ENCODE results near the gene TJP2.
"Not testable (repeated sequence)": the region's sequence is repeated elsewhere in the genome, so short reads cannot be mapped to it uniquely, and the experiment has no call there.

Gene TJP2

DNA sequence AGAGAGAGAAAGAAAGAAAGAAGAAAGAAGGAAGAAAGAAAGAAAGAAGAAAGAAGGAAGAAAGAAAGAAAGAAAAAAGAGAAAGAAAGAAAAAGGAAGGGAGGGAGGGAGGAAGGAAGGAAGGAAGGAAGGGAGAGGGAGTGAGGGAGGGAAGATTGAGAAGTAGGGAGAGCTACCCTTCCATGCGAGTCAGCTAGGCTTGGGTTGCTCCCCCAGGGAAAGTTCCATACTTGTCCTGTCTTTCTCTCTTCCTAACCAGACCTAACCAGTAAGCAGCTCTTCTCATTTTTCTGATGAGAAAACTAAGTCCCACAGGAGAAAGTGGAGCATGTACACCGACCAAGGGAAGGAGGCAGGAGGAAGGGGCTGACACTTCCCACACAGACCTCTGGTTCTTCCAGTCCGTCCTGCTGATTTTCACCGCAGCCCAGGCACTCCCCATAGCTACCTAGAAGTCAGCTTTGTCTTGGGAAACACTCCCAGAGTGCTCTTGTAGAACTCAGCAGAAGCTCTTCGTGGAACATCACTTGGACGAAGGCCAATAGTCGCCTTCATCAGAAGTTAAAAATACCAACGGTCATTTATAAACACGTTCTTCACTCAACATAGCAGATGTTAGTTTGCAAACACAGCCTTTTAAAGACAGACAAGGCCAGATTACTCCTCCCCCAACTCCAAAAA lies 121.9 kb downstream of the TJP2 start:
- no peak for DNase-seq

DNA sequence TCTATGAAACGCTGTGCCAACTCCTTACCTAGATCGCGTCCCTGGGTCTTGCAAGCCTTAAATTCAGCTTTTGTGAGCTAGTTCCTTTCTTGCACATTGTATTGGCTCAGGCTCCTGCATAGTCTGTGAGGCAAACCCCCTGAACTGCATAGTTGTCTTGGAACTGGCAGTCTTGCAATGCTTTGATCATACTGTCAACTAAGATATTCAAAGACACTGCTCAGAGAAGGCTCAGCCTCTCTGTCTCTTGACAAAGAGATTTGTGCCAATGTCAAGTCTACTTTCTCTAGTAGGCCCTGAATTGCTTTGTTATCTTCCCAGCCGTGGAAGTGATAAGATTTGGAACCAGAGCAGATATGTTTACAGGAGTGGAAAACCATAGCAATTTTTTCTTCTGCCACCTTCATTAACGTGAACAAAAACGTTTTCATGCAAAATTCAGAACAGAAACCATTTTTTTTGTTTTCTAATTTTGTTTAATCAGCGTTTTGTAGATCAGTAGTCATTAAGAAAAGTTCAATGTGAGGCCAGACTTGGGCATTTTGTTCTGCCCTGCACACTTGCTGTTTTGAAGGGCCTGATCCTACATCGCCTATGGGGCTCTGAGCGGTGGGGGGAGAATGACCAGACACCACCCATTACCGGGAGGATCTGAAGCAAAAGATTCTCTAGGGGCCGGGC lies 123.4 kb downstream of the TJP2 start:
- DNase-seq, result no peak

DNA sequence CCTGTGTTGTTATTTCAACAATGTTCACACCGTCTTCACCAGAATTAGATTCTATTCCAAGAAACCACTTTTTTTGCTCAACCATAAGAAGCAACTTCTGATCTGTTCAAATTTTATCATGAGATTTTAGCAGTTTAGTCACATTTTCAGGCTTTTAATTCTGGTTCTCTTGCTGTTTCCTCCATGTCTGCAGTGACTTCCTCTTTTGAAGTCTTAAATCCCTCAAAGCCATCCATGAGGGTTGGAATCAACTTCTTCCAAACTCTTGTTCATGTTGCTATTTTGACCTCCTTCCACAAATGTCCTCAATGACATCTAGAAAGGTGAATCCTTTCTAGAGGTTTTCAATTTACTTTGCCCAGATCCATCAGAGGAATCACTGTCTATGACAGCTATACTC lies 125.2 kb downstream of the TJP2 start:
- no peak for DNase-seq

DNA sequence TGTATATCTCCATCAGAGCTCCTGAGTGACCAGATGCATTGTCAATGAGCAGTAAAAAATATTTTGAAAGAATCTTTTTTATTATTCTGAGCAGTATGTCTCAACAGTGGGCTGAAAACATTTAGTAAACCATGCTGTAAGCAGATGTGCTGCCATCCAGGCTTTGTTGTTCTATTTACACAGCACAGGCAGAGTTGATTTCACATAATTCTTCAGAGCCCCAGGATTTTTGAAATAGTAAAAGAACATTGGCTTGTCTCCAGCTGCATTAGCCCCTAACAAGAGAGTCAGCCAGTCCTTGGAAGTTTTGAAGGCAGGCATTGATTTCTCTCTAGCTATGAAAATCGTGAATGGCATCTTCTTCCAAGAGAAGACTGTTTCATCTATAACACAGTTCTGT lies 125.7 kb downstream of the TJP2 start:
- no peak for DNase-seq

- no peak for DNase-seq
Observed at GRCh38 chr9:69303331-69303730, 129.3 kb downstream of the TJP2 start.

DNA sequence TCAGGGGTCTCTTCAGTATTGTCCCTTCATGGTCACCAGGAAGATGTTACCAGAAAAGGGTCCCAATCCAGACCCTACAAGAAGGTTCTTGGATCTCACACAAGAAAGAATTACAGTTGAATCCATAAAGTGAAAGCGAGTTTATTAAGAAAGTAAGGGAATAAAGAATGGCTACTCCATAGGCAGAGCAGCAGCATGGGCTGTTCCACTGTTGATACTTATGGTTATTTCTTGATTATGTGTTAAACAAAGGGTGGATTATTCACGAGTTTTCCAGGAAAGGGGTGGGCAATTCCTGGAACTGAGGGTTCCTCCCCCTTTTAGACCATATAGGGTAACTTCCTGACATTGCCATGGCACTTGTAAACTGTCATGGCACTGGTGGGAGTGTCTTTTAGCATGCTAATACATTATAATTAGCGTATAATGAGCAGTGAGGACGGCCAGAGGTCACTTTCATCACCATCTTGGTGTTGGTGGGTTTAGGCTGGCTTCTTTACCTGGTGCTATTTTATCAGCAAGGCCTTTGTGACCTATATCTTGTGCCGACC lies 132.9 kb downstream of the TJP2 start:
- DNase-seq, result not testable (repeated sequence)

- peak; percentile 90 for DNase-seq
Observed at GRCh38 chr9:69307446-69308205, 133.5 kb downstream of the TJP2 start.

DNA sequence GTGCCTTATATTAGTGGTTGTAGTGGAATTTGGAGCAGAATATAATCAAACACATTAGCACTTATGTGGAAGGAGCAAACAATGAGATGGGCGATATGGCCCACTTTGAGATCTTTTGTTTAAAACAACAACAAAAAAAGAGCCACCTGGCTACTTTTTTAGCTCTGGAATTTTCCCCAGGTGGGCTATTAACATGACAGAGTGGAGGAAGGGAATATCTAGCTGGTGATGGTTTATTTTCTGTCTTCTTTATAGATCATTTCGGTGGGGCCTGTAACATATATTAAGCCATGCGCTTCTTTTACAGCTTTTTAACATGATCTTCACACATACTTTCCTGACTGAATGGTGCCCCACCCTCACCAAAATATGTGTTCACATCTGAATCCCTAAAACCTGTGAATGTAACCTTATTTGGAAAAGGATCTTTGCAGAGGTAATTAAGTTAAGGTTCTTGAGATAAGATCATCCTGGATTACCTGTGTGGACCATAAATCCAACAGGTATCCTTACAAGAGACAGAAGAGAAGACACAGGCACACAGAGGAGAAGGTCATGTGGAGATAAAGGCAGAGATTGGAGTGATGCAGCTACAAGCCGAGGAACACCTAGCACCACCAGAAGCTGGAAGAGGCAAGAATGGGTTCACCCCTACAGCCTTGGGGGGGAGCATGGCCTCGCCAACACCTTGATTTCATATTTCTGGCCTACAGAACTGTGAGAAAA lies 134.3 kb downstream of the TJP2 start:
- no peak for DNase-seq

GRCh38 chr9:69313175-69313574 lies 139.1 kb downstream of the TJP2 start:
- DNase-seq, result no peak

DNA sequence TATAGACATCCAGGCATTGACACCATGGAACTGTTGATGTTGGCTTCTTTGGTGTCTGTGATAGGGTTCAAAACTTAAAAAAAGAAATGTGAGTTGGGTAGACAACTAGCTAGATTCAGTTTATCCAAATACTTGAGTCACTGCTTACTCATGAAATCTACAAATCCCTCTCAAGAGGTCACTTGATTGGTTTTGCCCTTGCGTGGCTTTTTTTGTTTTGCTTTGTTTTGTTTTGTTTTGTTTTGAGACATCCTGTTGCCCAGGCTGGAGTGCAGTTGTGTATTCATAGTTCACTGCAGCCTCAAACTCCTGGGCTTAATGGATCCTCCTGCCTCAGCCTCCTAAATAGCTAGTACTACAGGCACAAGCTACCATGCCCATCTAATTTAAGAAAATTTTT lies 140.5 kb downstream of the TJP2 start:
- peak; percentile 48 for DNase-seq

DNA sequence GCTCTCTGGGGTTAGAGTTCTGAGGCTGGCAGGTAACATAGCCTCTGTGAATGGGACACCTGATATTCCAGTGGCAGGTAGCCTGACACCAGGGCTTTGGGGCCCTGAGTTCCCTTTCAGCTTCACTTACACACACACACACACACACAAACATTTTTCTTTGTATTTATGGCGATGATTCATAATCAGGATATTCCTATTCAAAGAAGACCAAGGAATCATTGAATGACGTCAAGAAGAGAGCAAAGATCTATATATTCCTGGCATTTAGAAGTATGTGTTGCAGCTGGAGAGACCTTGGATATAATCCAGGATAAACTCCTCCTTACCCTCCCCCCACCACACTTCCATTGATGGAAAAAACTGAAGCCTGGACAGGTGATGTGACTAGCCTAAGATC lies 143.0 kb downstream of the TJP2 start:
- DNase-seq, result peak; percentile 36

- DNase-seq, result peak; percentile 17
Observed at GRCh38 chr9:69317894-69318293, 143.8 kb downstream of the TJP2 start.

- DNase-seq, result no peak
Observed at GRCh38 chr9:69319324-69320025, 145.4 kb downstream of the TJP2 start.

- DNase-seq, result no peak
Observed at GRCh38 chr9:69322256-69322655, 148.2 kb downstream of the TJP2 start.

DNA sequence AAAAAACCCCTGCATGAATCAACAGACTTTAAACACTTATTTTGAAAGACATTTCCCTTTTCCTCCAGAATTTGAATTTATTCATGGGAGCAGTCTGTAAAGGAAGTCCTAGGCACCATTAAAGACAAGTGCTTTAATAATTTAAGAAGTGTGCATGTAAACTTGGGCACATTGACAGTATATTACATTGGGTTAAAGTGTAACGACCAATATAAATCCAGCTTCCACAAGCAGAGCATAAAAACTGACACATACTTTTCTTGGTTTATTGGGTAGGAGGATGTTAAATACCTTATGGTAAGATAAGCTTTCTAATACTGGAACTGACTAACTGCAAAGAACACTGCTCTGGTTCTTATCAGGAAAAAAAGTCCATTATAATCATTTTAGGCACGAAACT lies 149.8 kb downstream of the TJP2 start:
- DNase-seq, result no peak
